Activated naive CD8-positive, alpha-beta T cell treated with anti-CD3 and anti-CD28 coated beads, Interleukin-2, amount 10 ng/mL, durations not matched to agents 7 days and 5 days (primary cell): ENCODE data around the gene SLCO2A1. TPM values are rescaled to one million over a fixed set of nuclear protein-coding genes. Genes with fewer than 3 reads are reported as not detected.

Experiments
- total RNA-seq, 2 experiments: library from RNA; stranded (reverse); gene quantifications; one replicate each; pipeline ENCODE4 v1.2.3, GENCODE V29; 2021

SLCO2A1 gene
- total RNA-seq, 2 experiments from 2014 or later: not detected

Other genes starting within 250 kb of the SLCO2A1 start
- gene SRPRB, start 224.1 kb downstream of the SLCO2A1 start, total RNA-seq: 10 to 100 TPM; 39.3 to 39.7 TPM
- gene RAB6B, start 134.0 kb downstream of the SLCO2A1 start, total RNA-seq: under 1 TPM; 0.39 to 0.40 TPM
- gene RYK, start 220.9 kb upstream of the SLCO2A1 start, total RNA-seq: 10 to 100 TPM; 23.3 to 23.4 TPM